CD4-positive, alpha-beta memory T cell (primary cell): Measurements from ENCODE around the gene SPHKAP. TPM values are rescaled to one million over a fixed set of nuclear protein-coding genes. Genes with fewer than 3 reads are reported as not detected.
"Not testable (repeated sequence)": the region's sequence is repeated elsewhere in the genome, so short reads cannot be mapped to it uniquely, and the experiment has no call there.

Source experiments
- CTCF ChIA-PET: fragments of 350-600 bp; sonication (Branson Sonifier 250); formaldehyde crosslinking; loops from one replicate; lab custom pipeline; 2021; ENCODE audit warnings: inconsistent platforms; ENCODE audit not compliant: partially characterized antibody; lab: Charles Lee
- POLR2A ChIA-PET: fragments of 350-600 bp; sonication (Branson Sonifier 250); formaldehyde crosslinking; loops from one replicate; lab custom pipeline; 2021; ENCODE audit not compliant: partially characterized antibody; lab: Charles Lee
- DNase-seq, 5 donors: peaks; one replicate each; pipeline versions ENCODE4 v3.0.0 to v3.0.0-alpha.2; 2020 to 2022; ENCODE audit warnings: mixed read lengths in 1 of 5
- H3K27ac ChIP-seq: one replicate; pipeline ENCODE4 v1.7.0; 2013; ENCODE audit warnings: low read depth, low read length
- H3K27me3 ChIP-seq: 2 replicates; pipeline ENCODE4 v1.7.0; 2013; ENCODE audit warnings: mild to moderate bottlenecking, low read length, moderate library complexity; ENCODE audit not compliant: insufficient read depth
- H3K36me3 ChIP-seq: 2 replicates; pipeline ENCODE4 v1.7.0; 2013; ENCODE audit warnings: mild to moderate bottlenecking, low read length, moderate library complexity; ENCODE audit not compliant: insufficient read depth
- H3K4me1 ChIP-seq: 2 replicates; pipeline ENCODE4 v1.7.0; 2013; ENCODE audit warnings: mild to moderate bottlenecking, low read length, moderate library complexity; ENCODE audit not compliant: insufficient read depth
- H3K4me3 ChIP-seq, 2 donors: one replicate each; pipeline ENCODE4 v1.7.0; 2013; ENCODE audit warnings: low read length in 2 of 2, mild to moderate bottlenecking in 1 of 2
- H3K9me3 ChIP-seq, 2 donors: one replicate each; pipeline ENCODE4 v1.7.0; 2013; ENCODE audit warnings: low read length in 2 of 2, control low read depth in 1 of 2; ENCODE audit not compliant: control insufficient read depth in 1 of 2
- H3K27ac Mint-ChIP-seq, 7 donors: one replicate each; pipeline ENCODE4 v1.8.0; 2020 to 2021; ENCODE audit warnings: mixed read lengths in 7 of 7, mild to moderate bottlenecking in 6 of 7, inconsistent platforms in 3 of 7, moderate library complexity in 3 of 7
- H3K27me3 Mint-ChIP-seq, 2 donors: one replicate each; pipeline ENCODE4 v1.8.0; 2020 to 2021; ENCODE audit warnings: mixed read lengths in 2 of 2
- H3K36me3 Mint-ChIP-seq, 2 donors: one replicate each; pipeline ENCODE4 v1.8.0; 2020 to 2021; ENCODE audit warnings: mixed read lengths in 2 of 2, inconsistent platforms in 1 of 2, mild to moderate bottlenecking in 1 of 2
- H3K4me1 Mint-ChIP-seq, 4 donors: one replicate each; pipeline ENCODE4 v1.8.0; 2020 to 2021; ENCODE audit warnings: mixed read lengths in 4 of 4, mild to moderate bottlenecking in 1 of 4
- H3K4me3 Mint-ChIP-seq, 8 donors: one replicate each; pipeline ENCODE4 v1.8.0; 2020 to 2021; ENCODE audit warnings: mixed read lengths in 8 of 8, mild to moderate bottlenecking in 7 of 8, moderate library complexity in 6 of 8, inconsistent platforms in 3 of 8
- H3K9me3 Mint-ChIP-seq, 8 donors: one replicate each; pipeline ENCODE4 v1.8.0; 2020 to 2021; ENCODE audit warnings: mixed read lengths in 8 of 8, mild to moderate bottlenecking in 5 of 8, inconsistent platforms in 3 of 8, moderate library complexity in 1 of 8
- intact Hi-C: fragments of 100-400 bp; cut with micrococcal nuclease; formaldehyde crosslinking; loops from one replicate; pipeline ENCODE4 v1.15.1; 2023
- polyA plus RNA-seq, 2 donors: library from polyadenylated mRNA; unstranded; fragments of 300-500 nt; fragmentation: Illumina TruSeq; gene quantifications; one replicate each; pipeline ENCODE4 v1.2.3, GENCODE V29; 2021
- total RNA-seq, 2 experiments: library from RNA; stranded (reverse); gene quantifications; one replicate each; pipeline ENCODE4 v1.2.3, GENCODE V29; 2021

SPHKAP gene
- total and polyA plus RNA-seq, 4 experiments from 2014 or later: not detected

DNA sequence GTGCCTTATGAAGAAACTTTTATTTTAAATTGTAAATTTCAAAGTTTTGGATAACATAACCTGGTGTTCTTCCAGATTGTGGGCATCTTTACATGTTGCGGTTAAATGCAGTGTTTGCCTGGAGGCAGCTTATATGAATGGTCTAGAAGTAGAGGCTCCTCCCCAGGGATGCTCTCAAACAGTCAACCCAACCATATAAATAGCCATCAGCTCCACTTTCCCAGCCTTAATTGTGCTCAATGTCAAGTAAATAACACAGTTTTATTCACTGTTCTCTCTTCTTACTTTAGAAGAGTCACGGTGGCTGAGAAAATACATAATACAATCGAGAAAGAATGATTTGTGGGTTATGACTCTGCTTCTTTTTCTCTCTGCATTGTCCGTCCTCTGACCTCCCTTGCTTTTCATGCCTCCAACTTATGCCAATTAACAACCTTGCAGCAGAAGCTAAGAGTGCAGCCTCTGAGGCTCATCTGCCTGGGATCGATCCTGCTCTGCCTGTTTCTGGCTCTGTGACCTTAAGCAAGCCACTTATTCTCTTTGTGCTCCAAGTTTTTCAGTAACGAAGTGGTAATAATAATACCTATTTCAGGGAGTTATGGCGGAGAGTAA, 209.8 kb downstream of the SPHKAP start:
- POLR2A ChIA-PET: no interaction called here
- Mint-ChIP-seq H3K27ac (peak overlapping the region in 1 of 7 donors; percentile 2), H3K4me1 (no peaks in the 10 kb centered on the region), H3K27me3 (peaks cover 0 to 4% of the 10 kb centered on the region in 2 donors), H3K9me3 (peaks cover 0 to 5% (median 0%) of the 10 kb centered on the region in 8 donors), H3K36me3 (no peaks in the 10 kb centered on the region), H3K4me3 (no peak overlapping the region)
- CTCF ChIA-PET: no interaction called here
- H3K9me3 ChIP-seq: no peaks in the 10 kb centered on the region
- intact Hi-C loops: no loop called here
- no peaks in the 10 kb centered on the region for H3K27me3 ChIP-seq
- DNase-seq: no peak
- H3K4me1 ChIP-seq: no peaks in the 10 kb centered on the region
- H3K27ac ChIP-seq: no peak overlapping the region
- H3K36me3 ChIP-seq: no peaks in the 10 kb centered on the region
- H3K4me3 ChIP-seq: no peak overlapping the region

DNA sequence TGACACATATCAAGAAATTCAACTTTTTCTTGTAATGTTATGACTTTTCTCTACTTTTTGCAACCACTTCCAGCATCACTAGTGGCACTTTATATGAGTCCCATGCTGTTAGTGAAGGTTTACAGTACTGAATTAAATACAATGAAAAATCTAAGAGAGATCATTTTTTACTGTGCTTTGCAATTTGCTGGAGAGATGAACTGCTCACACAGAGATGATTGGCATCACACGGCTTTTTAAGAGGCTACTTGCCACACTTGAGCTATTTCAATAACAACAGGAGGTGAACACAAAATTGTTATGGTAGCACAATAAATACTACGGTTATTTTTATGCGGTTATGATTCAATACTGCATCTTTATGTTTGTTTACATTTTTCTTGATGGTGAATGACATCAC, 221.2 kb downstream of the SPHKAP start:
- no peak for DNase-seq
- ChIA-PET POLR2A (no interaction called here), CTCF (no interaction called here)
- intact Hi-C loops: no loop called here
- no peaks in the 10 kb centered on the region for H3K36me3 Mint-ChIP-seq
- Histone ChIP-seq H3K9me3 (no peaks in the 10 kb centered on the region), H3K4me1 (no peaks in the 10 kb centered on the region), H3K27me3 (no peaks in the 10 kb centered on the region), H3K4me3 (no peak overlapping the region), H3K36me3 (no peaks in the 10 kb centered on the region), H3K27ac (no peak overlapping the region)
- no peak overlapping the region for H3K27ac Mint-ChIP-seq
- no peak overlapping the region for H3K4me3 Mint-ChIP-seq
- peaks cover 0 to 5% (median 0%) of the 10 kb centered on the region in 8 donors for H3K9me3 Mint-ChIP-seq
- peaks cover 0 to 1% of the 10 kb centered on the region in 2 donors for H3K27me3 Mint-ChIP-seq
- H3K4me1 Mint-ChIP-seq: no peaks in the 10 kb centered on the region

DNA sequence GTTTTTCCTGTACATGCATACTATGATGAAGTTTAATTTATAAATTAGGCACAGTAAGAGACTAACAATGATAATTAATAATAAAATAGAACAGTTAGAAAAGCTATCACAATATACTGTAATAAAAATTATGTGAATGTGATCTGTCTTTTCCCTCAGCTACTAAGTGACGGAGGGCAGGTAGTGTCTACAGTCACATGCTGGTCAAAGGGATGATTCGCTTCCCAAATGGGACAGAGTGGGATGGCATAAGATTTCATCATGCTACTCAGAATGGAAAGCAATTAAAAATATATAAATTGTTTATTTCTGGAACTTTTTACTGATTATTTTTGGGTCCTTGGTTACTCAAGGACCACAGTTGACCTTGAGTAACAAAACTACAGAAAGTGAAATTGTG, 238.5 kb downstream of the SPHKAP start:
- Histone ChIP-seq H3K4me3 (no peak overlapping the region), H3K4me1 (no peaks in the 10 kb centered on the region), H3K27ac (no peak overlapping the region), H3K36me3 (no peaks in the 10 kb centered on the region), H3K27me3 (no peaks in the 10 kb centered on the region), H3K9me3 (no peaks in the 10 kb centered on the region)
- Mint-ChIP-seq H3K27me3 (peaks cover 4 to 5% of the 10 kb centered on the region in 2 donors), H3K4me1 (no peaks in the 10 kb centered on the region), H3K4me3 (no peak overlapping the region), H3K9me3 (peaks cover 0 to 6% (median 2%) of the 10 kb centered on the region in 8 donors), H3K27ac (no peak overlapping the region), H3K36me3 (no peaks in the 10 kb centered on the region)
- intact Hi-C loops: no loop called here
- ChIA-PET POLR2A (no interaction called here), CTCF (no interaction called here)
- no peak for DNase-seq

DNA sequence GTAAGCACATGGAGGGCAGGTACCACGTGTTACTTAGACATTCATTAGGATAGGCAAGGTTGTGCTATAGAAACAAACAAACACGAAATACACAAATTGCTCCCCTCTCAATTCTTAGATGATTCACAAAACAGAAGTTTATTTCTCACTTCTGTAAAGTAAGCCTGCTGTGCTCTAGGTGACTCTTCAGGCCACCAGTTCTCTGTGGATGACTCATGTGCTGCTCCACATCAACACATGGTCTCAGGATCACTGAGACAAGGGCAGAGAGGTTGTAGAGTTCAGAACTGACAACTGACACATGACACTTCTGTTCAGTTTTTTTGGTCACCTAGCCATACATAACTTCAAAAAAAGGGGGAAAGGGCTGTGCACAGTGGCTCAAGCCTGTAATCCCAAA, 239.5 kb downstream of the SPHKAP start:
- POLR2A ChIA-PET: no interaction called here
- CTCF ChIA-PET: no interaction called here
- Mint-ChIP-seq H3K36me3 (no peaks in the 10 kb centered on the region), H3K4me3 (no peak overlapping the region), H3K9me3 (peaks cover 0 to 6% (median 2%) of the 10 kb centered on the region in 8 donors), H3K4me1 (no peaks in the 10 kb centered on the region), H3K27me3 (peaks cover 7 to 10% of the 10 kb centered on the region in 2 donors), H3K27ac (no peak overlapping the region)
- intact Hi-C loops: no loop called here
- Histone ChIP-seq H3K9me3 (no peaks in the 10 kb centered on the region), H3K36me3 (no peaks in the 10 kb centered on the region), H3K4me3 (no peak overlapping the region), H3K27ac (no peak overlapping the region), H3K27me3 (no peaks in the 10 kb centered on the region), H3K4me1 (no peaks in the 10 kb centered on the region)
- no peak for DNase-seq

DNA sequence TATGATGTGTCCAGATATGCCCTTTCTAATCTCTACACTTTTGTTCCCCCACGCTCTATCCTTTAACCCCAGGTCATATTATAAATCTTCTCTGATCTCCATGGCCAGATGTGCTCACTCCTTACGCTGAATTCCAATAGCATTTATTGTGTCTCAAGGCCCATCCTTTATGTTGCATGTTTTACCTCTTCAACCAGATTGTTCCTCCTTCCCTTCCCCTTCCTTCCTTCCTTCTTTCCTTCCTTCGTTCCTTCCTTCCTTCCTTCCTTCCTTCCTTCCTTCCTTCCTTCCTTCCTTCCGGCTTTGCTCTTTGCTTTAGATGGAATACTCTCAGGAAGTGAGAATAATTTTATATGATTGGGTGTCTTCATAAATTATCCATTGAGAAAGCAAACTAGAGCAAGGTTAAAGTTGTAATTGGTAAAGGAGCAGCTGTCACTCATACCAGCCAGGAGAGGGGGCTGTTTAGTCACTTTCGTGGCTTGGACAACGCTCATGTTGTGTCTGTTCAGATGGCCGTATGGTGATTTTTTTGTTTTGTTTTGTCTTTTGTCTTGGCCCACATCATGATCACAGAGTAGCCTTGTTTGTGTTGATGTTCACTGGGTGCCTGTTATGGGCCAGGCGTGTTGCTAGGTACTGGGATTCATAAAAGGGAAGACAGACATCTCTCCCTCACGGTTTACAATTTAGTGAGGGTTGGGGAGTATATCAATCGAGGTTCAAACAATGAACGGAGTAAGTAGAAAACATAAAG, 242.0 kb downstream of the SPHKAP start:
- no peaks in the 10 kb centered on the region for H3K36me3 ChIP-seq
- no peaks in the 10 kb centered on the region for H3K4me1 ChIP-seq
- Mint-ChIP-seq H3K27ac (no peak overlapping the region), H3K4me3 (no peak overlapping the region), H3K27me3 (peaks cover 9 to 13% of the 10 kb centered on the region in 2 donors), H3K9me3 (peaks cover 0 to 7% (median 0%) of the 10 kb centered on the region in 8 donors), H3K4me1 (no peaks in the 10 kb centered on the region), H3K36me3 (no peaks in the 10 kb centered on the region)
- no peak for DNase-seq
- H3K9me3 ChIP-seq: no peaks in the 10 kb centered on the region
- intact Hi-C loops: no loop called here
- no peaks in the 10 kb centered on the region for H3K27me3 ChIP-seq
- ChIA-PET POLR2A (no interaction called here), CTCF (no interaction called here)
- H3K4me3 ChIP-seq: no peak overlapping the region
- H3K27ac ChIP-seq: no peak overlapping the region

DNA sequence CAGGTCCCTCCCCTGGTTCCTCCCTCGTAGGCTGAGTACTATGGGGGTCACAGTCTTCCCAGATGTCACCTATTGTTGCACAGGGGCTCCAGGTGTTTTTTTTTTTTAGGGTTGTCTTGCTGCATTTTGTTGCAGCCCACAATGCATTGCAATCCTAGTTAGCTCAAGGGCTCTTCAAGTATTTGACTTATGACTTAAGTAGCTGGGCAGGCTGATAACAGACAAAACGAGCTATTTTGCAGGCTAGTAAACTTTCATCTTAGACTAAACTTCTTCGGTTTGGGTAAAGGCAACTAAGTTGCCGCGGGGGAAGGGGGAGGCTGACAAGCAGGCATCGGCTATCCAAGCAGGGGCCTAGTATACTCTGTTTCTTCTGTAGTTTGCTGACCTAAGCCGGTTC, 245.2 kb downstream of the SPHKAP start:
- H3K27me3 ChIP-seq, H3K27ac Mint-ChIP-seq, CTCF ChIA-PET, DNase-seq, intact Hi-C loops, H3K9me3 ChIP-seq, H3K9me3 Mint-ChIP-seq, H3K36me3 Mint-ChIP-seq, POLR2A ChIA-PET, H3K4me3 Mint-ChIP-seq, H3K4me1 Mint-ChIP-seq, H3K4me3 ChIP-seq, H3K4me1 ChIP-seq, H3K27ac ChIP-seq, H3K36me3 ChIP-seq: not testable (repeated sequence)
- H3K27me3 Mint-ChIP-seq: peaks cover 7 to 13% of the 10 kb centered on the region in 2 donors

DNA sequence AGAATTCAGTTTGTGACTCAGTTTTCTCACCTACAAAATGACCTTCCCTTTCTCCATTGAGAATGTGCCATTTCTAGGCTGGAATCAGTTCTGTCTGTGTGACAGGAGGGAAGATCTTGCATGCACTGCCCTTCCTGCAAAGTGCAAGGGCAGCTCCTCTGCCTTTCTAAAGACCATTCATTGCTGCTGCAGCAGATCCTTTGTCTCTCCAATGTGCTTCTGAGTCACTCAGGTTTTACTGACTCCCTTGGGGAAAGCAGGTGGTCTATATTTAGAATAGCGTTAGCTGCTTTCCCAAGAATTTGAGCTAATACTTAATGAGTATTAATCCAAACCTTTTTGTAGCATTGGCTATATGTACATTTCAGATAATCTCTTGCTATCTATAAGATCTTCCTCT, 247.6 kb downstream of the SPHKAP start:
- intact Hi-C loops: no loop called here
- DNase-seq: no peak
- ChIA-PET CTCF (no interaction called here), POLR2A (no interaction called here)
- Histone ChIP-seq H3K9me3 (no peaks in the 10 kb centered on the region), H3K27ac (no peak overlapping the region), H3K27me3 (no peaks in the 10 kb centered on the region), H3K36me3 (no peaks in the 10 kb centered on the region), H3K4me1 (no peaks in the 10 kb centered on the region), H3K4me3 (no peak overlapping the region)
- H3K27me3 Mint-ChIP-seq: peaks cover 7 to 11% of the 10 kb centered on the region in 2 donors
- no peaks in the 10 kb centered on the region for H3K36me3 Mint-ChIP-seq
- H3K27ac Mint-ChIP-seq: no peak overlapping the region
- peaks cover 0 to 11% (median 0%) of the 10 kb centered on the region in 8 donors for H3K9me3 Mint-ChIP-seq
- H3K4me3 Mint-ChIP-seq: no peak overlapping the region
- no peaks in the 10 kb centered on the region for H3K4me1 Mint-ChIP-seq
